Suprapubic skin (tissue), 4 donors: ENCODE data around the gene SH2D3C. TPM values are rescaled to one million over a fixed set of nuclear protein-coding genes. Genes with fewer than 3 reads are reported as not detected.

Experiments
- DNase-seq, 2 donors: peaks; one replicate each; pipeline ENCODE4 v3.0.0-alpha.2; 2019; ENCODE audit warnings: low spot score in 2 of 2
- H3K27ac ChIP-seq: fragments of 200-600 bp; sonication (generic); one replicate; pipeline ENCODE4 v1.5.1; 2019
- H3K27me3 ChIP-seq: fragments of 200-600 bp; sonication (generic); one replicate; pipeline ENCODE4 v1.5.1; 2019
- H3K36me3 ChIP-seq: fragments of 200-600 bp; sonication (generic); one replicate; pipeline ENCODE4 v1.5.1; 2019
- H3K4me1 ChIP-seq: fragments of 200-600 bp; sonication (generic); one replicate; pipeline ENCODE4 v1.5.1; 2019
- H3K4me3 ChIP-seq: fragments of 200-600 bp; sonication (generic); one replicate; pipeline ENCODE4 v1.5.1; 2019; ENCODE audit warnings: mild to moderate bottlenecking
- H3K9me3 ChIP-seq: fragments of 200-600 bp; sonication (generic); one replicate; pipeline ENCODE4 v1.5.1; 2019
- CTCF ChIP-seq, 2 donors: fragments of 200-600 bp in 1 of 2; fragments of 450-650 bp in 1 of 2; sonication (generic) in 1 of 2; IDR thresholded peaks; one replicate each; pipeline ENCODE4 v1.5.1; 2016 to 2019; ENCODE audit warnings: antibody characterized with exemption in 2 of 2, mild to moderate bottlenecking in 1 of 2, moderate library complexity in 1 of 2
- EP300 ChIP-seq: sonication (generic); formaldehyde crosslinking; IDR thresholded peaks from one replicate; pipeline ENCODE4 v1.6.1; 2017; ENCODE audit warnings: antibody characterized with exemption
- POLR2A ChIP-seq, 2 donors: fragments of 450-650 bp; IDR thresholded peaks; one replicate each; pipeline ENCODE4 v1.6.1; 2017; ENCODE audit warnings: antibody characterized with exemption in 2 of 2, mild to moderate bottlenecking in 2 of 2, moderate library complexity in 2 of 2
- POLR2AphosphoS5 ChIP-seq, 3 donors: sonication (generic); formaldehyde crosslinking; IDR thresholded peaks; one replicate each; pipeline ENCODE4 v1.6.1; 2017; ENCODE audit warnings: antibody characterized with exemption in 3 of 3
- WGBS: methylation state at CpG from one replicate; pipeline ENCODE4 v1.1.5; 2018; 5-methylcytosine and 5-hydroxymethylcytosine counted together
- total RNA-seq, 4 donors: library from RNA; depleted of rRNA; stranded (reverse); fragments of >200 nt; gene quantifications; one replicate each; pipeline ENCODE4 v1.1.0, GENCODE V29; 2016

SH2D3C gene
- total RNA-seq, 4 donors from 2014 or later = 3.4 to 8.9 (median 6.1) TPM

- Histone ChIP-seq H3K27me3 (no peaks in the 10 kb centered on the region), H3K9me3 (no peaks in the 10 kb centered on the region), H3K4me1 (peaks cover 51% of the 10 kb centered on the region), H3K27ac (peak overlapping the region; percentile 69), H3K4me3 (peak overlapping the region; percentile 16), H3K36me3 (no peaks in the 10 kb centered on the region)
- TF ChIP-seq EP300 (no peak), POLR2A (IDR thresholded peaks at IDR 0.05) (no peak), CTCF (IDR thresholded peaks at IDR 0.05) (no peak), POLR2AphosphoS5 (IDR thresholded peaks at IDR 0.05) (no peak)
- WGBS = 60% methylated on average over 3 of the region's 3 CpGs
- DNase-seq = no peak
Measured at GRCh38 chr9:127767410-127767809, 11.1 kb downstream of the SH2D3C start.

GRCh38 chr9:127765418-127765817 is 13.0 kb downstream of the SH2D3C start:
- Histone ChIP-seq H3K36me3 (no peaks in the 10 kb centered on the region), H3K4me3 (no peak overlapping the region), H3K27me3 (no peaks in the 10 kb centered on the region), H3K4me1 (peaks cover 48% of the 10 kb centered on the region), H3K9me3 (no peaks in the 10 kb centered on the region), H3K27ac (peak overlapping the region; percentile 15)
- no peak for DNase-seq
- 64% methylated on average over 1 of the region's 1 CpG for WGBS
- no peak for TF ChIP-seq POLR2AphosphoS5 (IDR thresholded peaks at IDR 0.05)
- no peak for TF ChIP-seq EP300
- TF ChIP-seq CTCF (IDR thresholded peaks at IDR 0.05) = no peak
- no peak for TF ChIP-seq POLR2A (IDR thresholded peaks at IDR 0.05)

GRCh38 chr9:127763918-127764384 is 14.5 kb downstream of the SH2D3C start:
- no peak for DNase-seq
- Histone ChIP-seq H3K4me1 (peaks cover 37% of the 10 kb centered on the region), H3K9me3 (no peaks in the 10 kb centered on the region), H3K36me3 (no peaks in the 10 kb centered on the region), H3K27me3 (no peaks in the 10 kb centered on the region), H3K4me3 (no peak overlapping the region), H3K27ac (peak overlapping the region; percentile 66)
- WGBS = 54% methylated on average over 7 of the region's 7 CpGs
- TF ChIP-seq POLR2AphosphoS5 (IDR thresholded peaks at IDR 0.05) = peak in 2 of 3 donors; percentile 34 to 64
- peak in 1 of 2 donors; percentile 22 for TF ChIP-seq CTCF (IDR thresholded peaks at IDR 0.05)
- TF ChIP-seq POLR2A (IDR thresholded peaks at IDR 0.05) = no peak
- no peak for TF ChIP-seq EP300

- TF ChIP-seq EP300 (no peak), POLR2A (IDR thresholded peaks at IDR 0.05) (no peak), POLR2AphosphoS5 (IDR thresholded peaks at IDR 0.05) (no peak), CTCF (IDR thresholded peaks at IDR 0.05) (no peak)
Measured at GRCh38 chr9:127762111-127762676, 16.3 kb downstream of the SH2D3C start.

GRCh38 chr9:127761491-127761956 is 16.9 kb downstream of the SH2D3C start:
- TF ChIP-seq EP300 = no peak
- H3K4me3 ChIP-seq = no peak overlapping the region
- no peaks in the 10 kb centered on the region for H3K9me3 ChIP-seq
- H3K27me3 ChIP-seq = no peaks in the 10 kb centered on the region
- H3K36me3 ChIP-seq = no peaks in the 10 kb centered on the region
- no peak for DNase-seq
- peaks cover 20% of the 10 kb centered on the region for H3K4me1 ChIP-seq
- peak overlapping the region; percentile 66 for H3K27ac ChIP-seq
- 53% methylated on average over 4 of the region's 5 CpGs for WGBS

More at GRCh38 chr9:127762111-127762676, 16.3 kb downstream of the SH2D3C start:
- DNase-seq = no peak
- Histone ChIP-seq H3K27ac (peak overlapping the region; percentile 66), H3K4me1 (peaks cover 21% of the 10 kb centered on the region), H3K4me3 (no peak overlapping the region), H3K9me3 (no peaks in the 10 kb centered on the region), H3K36me3 (no peaks in the 10 kb centered on the region), H3K27me3 (no peaks in the 10 kb centered on the region)
- WGBS = 53% methylated on average over 16 of the region's 16 CpGs
